ENCODE measurements around the gene MPDZ.

Gene MPDZ

DNA sequence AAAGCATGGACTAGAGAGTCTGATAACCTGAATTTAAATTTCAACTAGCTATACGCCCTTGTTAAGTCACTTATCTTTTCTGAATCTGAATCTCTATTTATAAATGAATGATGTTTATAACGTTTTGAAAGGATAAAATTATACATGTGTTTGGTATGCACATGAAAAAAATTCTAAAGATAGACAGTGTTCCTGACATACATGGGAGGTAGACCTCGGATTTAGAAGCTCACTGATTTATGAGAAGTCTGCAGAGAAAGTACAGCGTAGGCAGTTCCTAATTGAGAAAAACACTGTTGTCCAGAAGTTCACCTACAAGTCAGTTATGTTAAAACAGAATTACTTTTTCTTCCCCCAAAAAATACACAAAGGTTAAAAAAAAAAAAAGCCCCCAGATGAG, 26.6 kb downstream of the MPDZ start:
- H3K9me3 ChIP-seq (replicated peaks in 1 of 2; ENCODE audit: control insufficient read depth in 2 of 2, insufficient read depth in 1 of 2, low read depth in 1 of 2, low read length in 2 of 2): peaks cover 2 to 16% of the 10 kb centered on the region in 2 donors
- no peak overlapping the region for H2BK5ac ChIP-seq (ENCODE audit: low read length)
- H3K36me3 ChIP-seq (replicated peaks in 1 of 2; ENCODE audit: control insufficient read depth in 2 of 2, insufficient read depth in 2 of 2, low read length in 2 of 2): peaks cover 3 to 17% of the 10 kb centered on the region in 2 donors
- no peak overlapping the region for H3K9ac ChIP-seq (ENCODE audit: low read depth, low read length, poor library complexity)
- H2BK15ac ChIP-seq (ENCODE audit: low read length): no peak overlapping the region
- H3K4me2 ChIP-seq (ENCODE audit: insufficient read depth, low read length, poor library complexity, severe bottlenecking): no peak overlapping the region
- no peak overlapping the region for H4K91ac ChIP-seq (ENCODE audit: low read depth, low read length, poor library complexity)
- H2BK120ac ChIP-seq (ENCODE audit: low read depth, low read length): no peak overlapping the region
- DNase-seq (ENCODE audit: low spot score): no peak
- H2AK5ac ChIP-seq (ENCODE audit: low read depth, low read length): no peak overlapping the region
- peaks cover 3% of the 10 kb centered on the region for H3K79me1 ChIP-seq (ENCODE audit: low read depth, low read length)
- whole genome bisulfite sequencing, 2 donors (ENCODE audit: extremely low coverage in 2 of 2, insufficient read length in 2 of 2, insufficient replicate concordance in 1 of 2): 100% methylated on average over 1 of the region's 4 CpGs; no CpG with 5 or more reads in 1 of the 2 donors
- H4K8ac ChIP-seq (ENCODE audit: low read depth, low read length): no peak overlapping the region
- no peak overlapping the region for H2AFZ ChIP-seq (ENCODE audit: low read length)
- no peak overlapping the region for H3K14ac ChIP-seq (ENCODE audit: low read length)
- H3K18ac ChIP-seq (ENCODE audit: low read length): no peak overlapping the region
- H3K23ac ChIP-seq (ENCODE audit: low read depth, low read length, poor library complexity): no peak overlapping the region
- H3K4me3 ChIP-seq (ENCODE audit: low read length in 2 of 2): no peak overlapping the region
- H2BK12ac ChIP-seq (ENCODE audit: low read length): no peak overlapping the region
- H3K4ac ChIP-seq (ENCODE audit: low read length): no peak overlapping the region
- H3K4me1 ChIP-seq (ENCODE audit: control insufficient read depth in 2 of 2, insufficient read depth in 1 of 2, low read depth in 1 of 2, low read length in 2 of 2): no peaks in the 10 kb centered on the region
- peaks cover 0 to 2% (median 0%) of the 10 kb centered on the region in 3 experiments for H3K27me3 ChIP-seq (ENCODE audit: control insufficient read depth in 3 of 3, insufficient read depth in 3 of 3, low read depth in 1 of 3, low read length in 3 of 3)
- H3K27ac ChIP-seq (replicated peaks; ENCODE audit: low read length): no peak overlapping the region

GRCh38 chr9:13244181-13244580, 35.3 kb downstream of the MPDZ start:
- Histone ChIP-seq H2AFZ (ENCODE audit: low read length) (no peak overlapping the region), H3K79me1 (ENCODE audit: low read depth, low read length) (no peaks in the 10 kb centered on the region), H3K9ac (ENCODE audit: low read depth, low read length, poor library complexity) (no peak overlapping the region), H3K4me1 (ENCODE audit: control insufficient read depth in 2 of 2, insufficient read depth in 1 of 2, low read depth in 1 of 2, low read length in 2 of 2) (no peaks in the 10 kb centered on the region), H3K4me3 (ENCODE audit: low read length in 2 of 2) (no peak overlapping the region), H4K8ac (ENCODE audit: low read depth, low read length) (no peak overlapping the region), H3K4ac (ENCODE audit: low read length) (no peak overlapping the region), H3K4me2 (ENCODE audit: insufficient read depth, low read length, poor library complexity, severe bottlenecking) (no peak overlapping the region), H3K18ac (ENCODE audit: low read length) (no peak overlapping the region), H3K9me3 (replicated peaks in 1 of 2; ENCODE audit: control insufficient read depth in 2 of 2, insufficient read depth in 1 of 2, low read depth in 1 of 2, low read length in 2 of 2) (peaks cover 0 to 2% of the 10 kb centered on the region in 2 donors), H2BK5ac (ENCODE audit: low read length) (no peak overlapping the region), H3K27ac (replicated peaks; ENCODE audit: low read length) (no peak overlapping the region), H2AK5ac (ENCODE audit: low read depth, low read length) (no peak overlapping the region), H4K91ac (ENCODE audit: low read depth, low read length, poor library complexity) (no peak overlapping the region), H3K23ac (ENCODE audit: low read depth, low read length, poor library complexity) (no peak overlapping the region), H3K14ac (ENCODE audit: low read length) (no peak overlapping the region), H2BK15ac (ENCODE audit: low read length) (no peak overlapping the region), H3K36me3 (replicated peaks in 1 of 2; ENCODE audit: control insufficient read depth in 2 of 2, insufficient read depth in 2 of 2, low read length in 2 of 2) (peaks cover 6 to 72% of the 10 kb centered on the region in 2 donors), H2BK12ac (ENCODE audit: low read length) (no peak overlapping the region), H3K27me3 (ENCODE audit: control insufficient read depth in 3 of 3, insufficient read depth in 3 of 3, low read depth in 1 of 3, low read length in 3 of 3) (no peaks in the 10 kb centered on the region), H2BK120ac (ENCODE audit: low read depth, low read length) (no peak overlapping the region)
- no peak for DNase-seq (ENCODE audit: low spot score)
- no CpG with 5 or more reads among the region's 3 CpGs for WGBS, 2 donors (ENCODE audit: extremely low coverage in 2 of 2, insufficient read length in 2 of 2, insufficient replicate concordance in 1 of 2)

- Histone ChIP-seq H3K18ac (ENCODE audit: low read length) (no peak overlapping the region), H3K27ac (replicated peaks; ENCODE audit: low read length) (no peak overlapping the region), H3K79me1 (ENCODE audit: low read depth, low read length) (no peaks in the 10 kb centered on the region), H2AK5ac (ENCODE audit: low read depth, low read length) (no peak overlapping the region), H3K27me3 (ENCODE audit: control insufficient read depth in 3 of 3, insufficient read depth in 3 of 3, low read depth in 1 of 3, low read length in 3 of 3) (no peaks in the 10 kb centered on the region), H2AFZ (ENCODE audit: low read length) (no peak overlapping the region), H3K9ac (ENCODE audit: low read depth, low read length, poor library complexity) (no peak overlapping the region), H4K8ac (ENCODE audit: low read depth, low read length) (no peak overlapping the region), H3K14ac (ENCODE audit: low read length) (no peak overlapping the region), H2BK120ac (ENCODE audit: low read depth, low read length) (no peak overlapping the region), H3K36me3 (replicated peaks in 1 of 2; ENCODE audit: control insufficient read depth in 2 of 2, insufficient read depth in 2 of 2, low read length in 2 of 2) (peaks cover 9 to 75% of the 10 kb centered on the region in 2 donors), H2BK15ac (ENCODE audit: low read length) (no peak overlapping the region), H2BK5ac (ENCODE audit: low read length) (no peak overlapping the region), H3K9me3 (replicated peaks in 1 of 2; ENCODE audit: control insufficient read depth in 2 of 2, insufficient read depth in 1 of 2, low read depth in 1 of 2, low read length in 2 of 2) (peaks cover 0 to 2% of the 10 kb centered on the region in 2 donors), H3K4me1 (ENCODE audit: control insufficient read depth in 2 of 2, insufficient read depth in 1 of 2, low read depth in 1 of 2, low read length in 2 of 2) (no peaks in the 10 kb centered on the region), H4K91ac (ENCODE audit: low read depth, low read length, poor library complexity) (no peak overlapping the region), H2BK12ac (ENCODE audit: low read length) (no peak overlapping the region), H3K4me3 (ENCODE audit: low read length in 2 of 2) (no peak overlapping the region), H3K4me2 (ENCODE audit: insufficient read depth, low read length, poor library complexity, severe bottlenecking) (no peak overlapping the region), H3K4ac (ENCODE audit: low read length) (no peak overlapping the region), H3K23ac (ENCODE audit: low read depth, low read length, poor library complexity) (no peak overlapping the region)
- no peak for DNase-seq (ENCODE audit: low spot score)
- no CpG with 5 or more reads among the region's 2 CpGs for WGBS, 2 donors (ENCODE audit: extremely low coverage in 2 of 2, insufficient read length in 2 of 2, insufficient replicate concordance in 1 of 2)
Observed at GRCh38 chr9:13241283-13241682, 38.2 kb downstream of the MPDZ start.

DNA sequence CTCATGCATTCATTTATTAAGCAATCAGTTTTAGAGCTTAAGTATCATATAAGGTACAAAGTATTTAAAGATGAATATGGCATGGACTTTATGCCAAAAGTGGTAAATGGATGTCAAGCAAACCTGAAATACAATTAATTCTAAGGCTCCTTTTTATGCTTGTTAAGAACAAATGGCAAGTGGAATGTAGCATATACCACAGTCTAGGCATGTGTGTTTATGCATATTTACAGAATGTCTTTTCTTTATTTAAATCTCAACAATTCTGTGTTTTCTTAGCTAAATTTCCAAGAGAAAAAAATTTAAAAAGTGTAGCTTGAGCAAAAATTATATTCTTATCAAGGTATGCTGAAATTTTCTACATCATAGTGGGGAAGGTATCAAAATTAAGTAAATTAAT, 39.8 kb downstream of the MPDZ start:
- no peaks in the 10 kb centered on the region for H3K4me1 ChIP-seq (ENCODE audit: control insufficient read depth in 2 of 2, insufficient read depth in 1 of 2, low read depth in 1 of 2, low read length in 2 of 2)
- no peak overlapping the region for H3K23ac ChIP-seq (ENCODE audit: low read depth, low read length, poor library complexity)
- H3K27me3 ChIP-seq (ENCODE audit: control insufficient read depth in 3 of 3, insufficient read depth in 3 of 3, low read depth in 1 of 3, low read length in 3 of 3): no peaks in the 10 kb centered on the region
- H2AFZ ChIP-seq (ENCODE audit: low read length): no peak overlapping the region
- no peak overlapping the region for H3K9ac ChIP-seq (ENCODE audit: low read depth, low read length, poor library complexity)
- H2BK15ac ChIP-seq (ENCODE audit: low read length): no peak overlapping the region
- H3K18ac ChIP-seq (ENCODE audit: low read length): no peak overlapping the region
- peaks cover 0 to 2% of the 10 kb centered on the region in 2 donors for H3K9me3 ChIP-seq (replicated peaks in 1 of 2; ENCODE audit: control insufficient read depth in 2 of 2, insufficient read depth in 1 of 2, low read depth in 1 of 2, low read length in 2 of 2)
- H3K4me2 ChIP-seq (ENCODE audit: insufficient read depth, low read length, poor library complexity, severe bottlenecking): no peak overlapping the region
- no peaks in the 10 kb centered on the region for H3K79me1 ChIP-seq (ENCODE audit: low read depth, low read length)
- H3K36me3 ChIP-seq (replicated peaks in 1 of 2; ENCODE audit: control insufficient read depth in 2 of 2, insufficient read depth in 2 of 2, low read length in 2 of 2): peaks cover 9 to 65% of the 10 kb centered on the region in 2 donors
- no peak overlapping the region for H4K91ac ChIP-seq (ENCODE audit: low read depth, low read length, poor library complexity)
- H2BK12ac ChIP-seq (ENCODE audit: low read length): no peak overlapping the region
- H2BK120ac ChIP-seq (ENCODE audit: low read depth, low read length): no peak overlapping the region
- no peak overlapping the region for H3K27ac ChIP-seq (replicated peaks; ENCODE audit: low read length)
- no peak overlapping the region for H2BK5ac ChIP-seq (ENCODE audit: low read length)
- H3K4ac ChIP-seq (ENCODE audit: low read length): no peak overlapping the region
- H3K14ac ChIP-seq (ENCODE audit: low read length): no peak overlapping the region
- DNase-seq (ENCODE audit: low spot score): no peak
- H4K8ac ChIP-seq (ENCODE audit: low read depth, low read length): no peak overlapping the region
- H2AK5ac ChIP-seq (ENCODE audit: low read depth, low read length): no peak overlapping the region
- H3K4me3 ChIP-seq (ENCODE audit: low read length in 2 of 2): no peak overlapping the region

Data from neuronal stem cell (in vitro differentiated cells).